ENCODE data around the gene CCL24. TPM values are rescaled to one million over a fixed set of nuclear protein-coding genes. Genes with fewer than 3 reads are reported as not detected.

CCL24 gene
- total and polyA plus RNA-seq, 10 of the 15 experiments (the other 5 are each of a cell fraction or from before 2014, with no cell fraction given): not detected

- no peak for TF ChIP-seq NKRF (conservative IDR thresholded peaks at IDR 0.05)
- no peak for TF ChIP-seq IKZF1 (conservative IDR thresholded peaks at IDR 0.05)
- no peak for TF ChIP-seq PAX5 (IDR thresholded peaks at IDR 0.05; ENCODE audit: borderline replicate concordance, low read depth, low read length)
- no peak for TF ChIP-seq E4F1 (IDR thresholded peaks at IDR 0.05; ENCODE audit: borderline replicate concordance, partially characterized antibody)
- TF ChIP-seq IRF5 (IDR thresholded peaks at IDR 0.05; ENCODE audit: borderline replicate concordance): no peak
- no peak for TF ChIP-seq BRCA1 (IDR thresholded peaks at IDR 0.05; ENCODE audit: low read depth, low read length)
Observed at GRCh38 chr7:75844158-75844557, 30.6 kb upstream of the CCL24 start (continued).

GRCh38 chr7:75843613-75844116 is 30.1 kb upstream of the CCL24 start:
- ATAC-seq (no peak), FAIRE-seq (no peak), DNase-seq (ENCODE audit: low read depth, low spot score) (no peak)
- Histone ChIP-seq H3K9me3 (replicated peaks; ENCODE audit: control insufficient read depth, insufficient read depth, low read length) (no peaks in the 10 kb centered on the region), H3K4me3 (no peak overlapping the region), H3K9ac (ENCODE audit: control insufficient read depth, insufficient read depth, low read length) (no peak overlapping the region), H4K20me1 (ENCODE audit: control insufficient read depth, insufficient read depth) (no peaks in the 10 kb centered on the region), H3K27ac (ENCODE audit: control insufficient read depth, insufficient read depth) (no peak overlapping the region), H3K27me3 (replicated peaks in 1 of 2; ENCODE audit: control insufficient read depth in 2 of 2, insufficient read depth in 2 of 2, low read length in 1 of 2) (no peaks in the 10 kb centered on the region), H3K79me2 (ENCODE audit: control insufficient read depth, insufficient read depth, low read length) (no peaks in the 10 kb centered on the region), H2AFZ (ENCODE audit: control insufficient read depth, low read depth, low read length) (no peak overlapping the region), H3K4me1 (ENCODE audit: control insufficient read depth, insufficient read depth, low read length) (peaks cover 12% of the 10 kb centered on the region), H3K4me2 (ENCODE audit: control insufficient read depth, insufficient read depth) (no peak overlapping the region), H3K36me3 (ENCODE audit: control insufficient read depth in 2 of 2, insufficient read depth in 2 of 2, low read length in 1 of 2) (no peaks in the 10 kb centered on the region)
- POLR2A ChIA-PET: no interaction called here
- CTCF ChIA-PET: no interaction called here
- RAD21 ChIA-PET (ENCODE audit: unreplicated experiment): interaction anchor here (1.0 kb wide), 1 partner anchor 177 kb away, joined by 4 read pairs; no protein-coding TSS in a partner anchor
- no TSS peak for BruUV-seq (replicated peaks)
- TF ChIP-seq HDAC6 (IDR thresholded peaks at IDR 0.05; ENCODE audit: unreplicated experiment) (no peak), ZBED1 (IDR thresholded peaks at IDR 0.05; ENCODE audit: borderline replicate concordance) (no peak), CHD2 (IDR thresholded peaks at IDR 0.05; ENCODE audit: borderline replicate concordance, low read depth, low read length) (no peak)
- in situ Hi-C loops (cut with MboI) (loop anchor here (5.0 kb wide), 1 partner anchor 51 kb away; no protein-coding TSS in a partner anchor), intact Hi-C loops (cut with micrococcal nuclease; ENCODE audit: unreplicated experiment) (no loop called here)
- 91% methylated on average over 9 of the region's 9 CpGs for WGBS (ENCODE audit: insufficient coverage, insufficient replicate concordance, low lambda C conversion rate, missing lambda C conversion rate)
- SMC1A ChIA-PET (ENCODE audit: uncharacterized antibody, unreplicated experiment): no interaction called here

All from GM12878 (cell line).